ENCODE data around the gene SEMA4D.

The SEMA4D gene

DNA sequence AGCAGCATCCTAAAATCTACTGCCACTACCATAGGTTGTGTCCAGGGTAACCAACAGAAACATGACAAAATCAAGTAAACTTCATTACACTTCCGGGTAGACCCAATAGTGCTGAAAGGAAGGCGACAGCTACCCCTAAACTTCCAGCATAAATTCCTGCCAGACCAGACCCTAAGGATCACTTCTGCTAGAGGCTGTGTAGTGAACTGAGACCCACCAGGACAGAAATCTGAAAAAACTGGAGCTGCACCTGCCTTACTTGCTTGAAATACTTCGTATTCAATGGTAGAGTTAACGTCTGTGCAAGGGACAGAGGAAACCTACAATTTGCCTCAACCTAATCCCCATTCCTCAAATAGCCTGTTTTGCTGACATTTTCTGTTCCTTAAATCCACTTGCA lies 180.6 kb downstream of the SEMA4D start:
- H3K4me1 ChIP-seq (ENCODE audit: control insufficient read depth, low read depth, low read length) = no peaks in the 10 kb centered on the region
- H3K36me3 ChIP-seq (ENCODE audit: control insufficient read depth, insufficient read depth, low read length) = peaks cover 2% of the 10 kb centered on the region

DNA sequence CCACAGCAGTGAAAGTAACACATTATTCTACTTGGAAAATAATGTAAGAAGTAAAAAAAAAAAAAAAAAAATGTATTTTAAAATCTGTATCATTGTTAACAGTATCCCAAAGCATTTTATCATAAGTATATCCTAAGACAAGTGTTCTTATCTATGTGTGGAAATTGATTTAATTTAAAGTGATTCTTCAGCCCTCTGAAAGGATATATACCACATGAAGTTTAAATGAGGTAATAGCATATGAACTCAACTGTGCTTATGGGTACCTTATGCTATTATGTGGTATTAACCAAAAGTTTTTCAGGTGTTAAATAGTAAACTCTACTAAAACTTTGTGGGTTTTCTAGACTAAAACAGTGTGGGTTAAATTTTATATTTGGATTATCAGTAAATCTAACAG lies 182.4 kb downstream of the SEMA4D start:
- Histone ChIP-seq H3K23ac (ENCODE audit: low read length) (no peak overlapping the region), H2BK120ac (ENCODE audit: low read depth, low read length) (no peak overlapping the region), H3K18ac (ENCODE audit: low read length) (no peak overlapping the region), H4K8ac (ENCODE audit: low read depth, low read length) (no peak overlapping the region), H3K27me3 (ENCODE audit: insufficient read depth, low read length, poor library complexity) (no peaks in the 10 kb centered on the region), H3K27ac (ENCODE audit: low read depth, low read length) (no peak overlapping the region), H3K79me2 (ENCODE audit: control insufficient read depth, insufficient read depth, low read length) (peaks cover 50% of the 10 kb centered on the region), H3K4me1 (ENCODE audit: control insufficient read depth, low read depth, low read length) (no peaks in the 10 kb centered on the region), H3K56ac (ENCODE audit: low read length) (no peak overlapping the region), H3K4me3 (ENCODE audit: low read length) (no peak overlapping the region), H3K4ac (ENCODE audit: low read depth, low read length) (no peak overlapping the region), H3K9ac (ENCODE audit: low read length) (no peak overlapping the region), H3K36me3 (ENCODE audit: control insufficient read depth, insufficient read depth, low read length) (peaks cover 2% of the 10 kb centered on the region), H3K4me2 (ENCODE audit: low read length) (no peak overlapping the region), H3K79me1 (ENCODE audit: low read length) (no peaks in the 10 kb centered on the region), H2AK5ac (ENCODE audit: low read length) (no peak overlapping the region), H4K5ac (ENCODE audit: low read length) (no peak overlapping the region), H2BK5ac (ENCODE audit: low read length) (no peak overlapping the region), H2BK15ac (replicated peaks; ENCODE audit: low read depth) (no peak overlapping the region)
- DNase-seq = no peak

More for the DNA sequence above, 180.6 kb downstream of the SEMA4D start:
- Histone ChIP-seq H2BK120ac (ENCODE audit: low read depth, low read length) (no peak overlapping the region), H3K79me2 (ENCODE audit: control insufficient read depth, insufficient read depth, low read length) (peaks cover 43% of the 10 kb centered on the region), H3K27ac (ENCODE audit: low read depth, low read length) (no peak overlapping the region), H3K4me3 (ENCODE audit: low read length) (no peak overlapping the region), H4K5ac (ENCODE audit: low read length) (no peak overlapping the region), H2BK15ac (replicated peaks; ENCODE audit: low read depth) (no peak overlapping the region), H3K4ac (ENCODE audit: low read depth, low read length) (no peak overlapping the region), H3K56ac (ENCODE audit: low read length) (no peak overlapping the region), H2AK5ac (ENCODE audit: low read length) (no peak overlapping the region), H3K23ac (ENCODE audit: low read length) (no peak overlapping the region), H3K9ac (ENCODE audit: low read length) (no peak overlapping the region), H3K18ac (ENCODE audit: low read length) (no peak overlapping the region), H2BK5ac (ENCODE audit: low read length) (no peak overlapping the region), H4K8ac (ENCODE audit: low read depth, low read length) (peak overlapping the region; percentile 98), H3K4me2 (ENCODE audit: low read length) (no peak overlapping the region), H3K79me1 (ENCODE audit: low read length) (no peaks in the 10 kb centered on the region), H3K27me3 (ENCODE audit: insufficient read depth, low read length, poor library complexity) (no peaks in the 10 kb centered on the region)
- WGBS (ENCODE audit: extremely low coverage, insufficient coverage, low lambda C conversion rate) = no CpG with 5 or more reads among the region's 4 CpGs
- peak; percentile 16 for DNase-seq

DNA sequence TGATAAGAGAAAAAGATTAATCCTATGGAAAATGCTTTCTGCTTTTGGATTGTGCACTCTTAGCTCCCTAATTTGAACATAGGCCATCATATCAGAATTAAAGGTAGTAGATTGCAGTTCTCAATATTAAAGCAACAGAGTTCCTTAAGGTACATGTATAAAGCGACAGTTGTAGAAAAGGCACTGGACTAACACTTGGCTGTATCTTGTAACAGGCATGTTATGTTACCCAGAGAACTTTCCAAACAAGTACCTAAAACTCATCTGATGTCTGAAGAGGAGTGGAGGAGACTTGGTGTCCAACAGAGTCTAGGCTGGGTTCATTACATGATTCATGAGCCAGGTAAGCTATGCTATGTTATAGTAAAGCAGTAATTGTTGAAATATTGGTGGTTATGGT lies 183.0 kb downstream of the SEMA4D start:
- H3K79me2 ChIP-seq (ENCODE audit: control insufficient read depth, insufficient read depth, low read length) = peaks cover 46% of the 10 kb centered on the region
- no peaks in the 10 kb centered on the region for H3K4me1 ChIP-seq (ENCODE audit: control insufficient read depth, low read depth, low read length)

DNA sequence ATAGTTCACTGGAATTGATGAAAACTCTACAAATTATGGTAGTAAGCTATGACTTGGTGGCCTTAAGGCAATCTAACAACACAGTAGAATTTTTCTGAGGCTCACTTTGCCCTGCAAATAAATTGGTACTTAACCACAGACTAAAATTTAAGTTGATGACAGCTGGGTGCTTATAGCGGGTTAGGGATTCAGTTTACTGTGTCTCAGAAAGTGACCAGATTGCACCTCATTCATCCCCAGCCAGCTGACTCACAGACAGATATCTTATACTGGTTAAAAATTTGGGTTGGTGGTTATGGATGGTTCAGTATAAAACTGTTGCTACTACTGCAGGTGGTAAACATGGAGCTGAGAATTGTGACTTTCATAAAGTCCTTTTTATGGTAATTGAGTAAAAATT lies 184.1 kb downstream of the SEMA4D start:
- no peak overlapping the region for H4K8ac ChIP-seq (ENCODE audit: low read depth, low read length)
- H3K79me1 ChIP-seq (ENCODE audit: low read length) = peaks cover 2% of the 10 kb centered on the region
- H2AK5ac ChIP-seq (ENCODE audit: low read length) = no peak overlapping the region
- no peak overlapping the region for H2BK5ac ChIP-seq (ENCODE audit: low read length)
- H3K9ac ChIP-seq (ENCODE audit: low read length) = peak overlapping the region; percentile 48
- peaks cover 2% of the 10 kb centered on the region for H3K36me3 ChIP-seq (ENCODE audit: control insufficient read depth, insufficient read depth, low read length)
- peaks cover 2% of the 10 kb centered on the region for H3K4me1 ChIP-seq (ENCODE audit: control insufficient read depth, low read depth, low read length)
- H3K4me3 ChIP-seq (ENCODE audit: low read length) = no peak overlapping the region
- H3K56ac ChIP-seq (ENCODE audit: low read length) = no peak overlapping the region
- no peak for DNase-seq
- no peak overlapping the region for H2BK120ac ChIP-seq (ENCODE audit: low read depth, low read length)
- peak overlapping the region; percentile 28 for H3K4me2 ChIP-seq (ENCODE audit: low read length)
- no peak overlapping the region for H3K4ac ChIP-seq (ENCODE audit: low read depth, low read length)
- WGBS (ENCODE audit: extremely low coverage, insufficient coverage, low lambda C conversion rate) = no CpG with 5 or more reads among the region's 1 CpG
- H3K27ac ChIP-seq (ENCODE audit: low read depth, low read length) = no peak overlapping the region
- H2BK15ac ChIP-seq (replicated peaks; ENCODE audit: low read depth) = no peak overlapping the region
- H3K79me2 ChIP-seq (ENCODE audit: control insufficient read depth, insufficient read depth, low read length) = peaks cover 40% of the 10 kb centered on the region
- no peaks in the 10 kb centered on the region for H3K27me3 ChIP-seq (ENCODE audit: insufficient read depth, low read length, poor library complexity)
- no peak overlapping the region for H4K5ac ChIP-seq (ENCODE audit: low read length)
- no peak overlapping the region for H3K23ac ChIP-seq (ENCODE audit: low read length)
- no peak overlapping the region for H3K18ac ChIP-seq (ENCODE audit: low read length)

More for the DNA sequence above, 183.0 kb downstream of the SEMA4D start:
- Histone ChIP-seq H2BK5ac (ENCODE audit: low read length) (no peak overlapping the region), H2BK120ac (ENCODE audit: low read depth, low read length) (no peak overlapping the region), H3K23ac (ENCODE audit: low read length) (no peak overlapping the region), H3K4me2 (ENCODE audit: low read length) (peak overlapping the region; percentile 28), H3K79me1 (ENCODE audit: low read length) (no peaks in the 10 kb centered on the region), H4K8ac (ENCODE audit: low read depth, low read length) (no peak overlapping the region), H3K9ac (ENCODE audit: low read length) (peak overlapping the region; percentile 43), H3K36me3 (ENCODE audit: control insufficient read depth, insufficient read depth, low read length) (peaks cover 2% of the 10 kb centered on the region), H2AK5ac (ENCODE audit: low read length) (no peak overlapping the region), H3K27ac (ENCODE audit: low read depth, low read length) (no peak overlapping the region), H3K4ac (ENCODE audit: low read depth, low read length) (no peak overlapping the region), H3K56ac (ENCODE audit: low read length) (peak overlapping the region; percentile 53), H3K27me3 (ENCODE audit: insufficient read depth, low read length, poor library complexity) (no peaks in the 10 kb centered on the region), H3K4me3 (ENCODE audit: low read length) (no peak overlapping the region), H3K18ac (ENCODE audit: low read length) (no peak overlapping the region), H4K5ac (ENCODE audit: low read length) (no peak overlapping the region), H2BK15ac (replicated peaks; ENCODE audit: low read depth) (no peak overlapping the region)
- WGBS (ENCODE audit: extremely low coverage, insufficient coverage, low lambda C conversion rate) = no CpG with 5 or more reads among the region's 1 CpG
- DNase-seq = no peak

DNA sequence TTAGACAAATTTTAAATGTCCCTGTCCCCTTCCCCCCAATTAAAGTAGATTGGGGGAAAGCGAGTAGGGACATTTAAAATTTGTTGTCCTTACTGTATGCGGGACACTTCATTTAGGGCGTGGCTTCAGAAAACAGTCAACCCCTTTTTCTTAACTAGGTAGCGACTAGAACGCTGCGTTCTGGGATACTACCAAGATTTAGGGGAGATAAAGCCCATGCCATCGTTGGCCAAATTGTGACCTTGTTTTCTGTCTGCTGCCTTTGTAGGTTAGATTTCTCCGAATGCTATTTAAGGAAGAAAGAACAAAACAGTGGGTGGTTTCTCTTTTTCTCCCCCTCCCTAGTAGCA lies 185.7 kb downstream of the SEMA4D start:
- H2BK120ac ChIP-seq (ENCODE audit: low read depth, low read length) = no peak overlapping the region
- no peak overlapping the region for H3K27ac ChIP-seq (ENCODE audit: low read depth, low read length)
- H2BK15ac ChIP-seq (replicated peaks; ENCODE audit: low read depth) = no peak overlapping the region
- H2AK5ac ChIP-seq (ENCODE audit: low read length) = no peak overlapping the region
- peak overlapping the region; percentile 99 for H3K4me3 ChIP-seq (ENCODE audit: low read length)
- peak; percentile 59 for DNase-seq
- H4K8ac ChIP-seq (ENCODE audit: low read depth, low read length) = no peak overlapping the region
- peaks cover 2% of the 10 kb centered on the region for H3K36me3 ChIP-seq (ENCODE audit: control insufficient read depth, insufficient read depth, low read length)
- H3K9ac ChIP-seq (ENCODE audit: low read length) = peak overlapping the region; percentile 98
- no peak overlapping the region for H4K5ac ChIP-seq (ENCODE audit: low read length)
- H3K4me2 ChIP-seq (ENCODE audit: low read length) = peak overlapping the region; percentile 26
- H3K79me2 ChIP-seq (ENCODE audit: control insufficient read depth, insufficient read depth, low read length) = peaks cover 40% of the 10 kb centered on the region
- no CpG with 5 or more reads among the region's 8 CpGs for WGBS (ENCODE audit: extremely low coverage, insufficient coverage, low lambda C conversion rate)
- H3K56ac ChIP-seq (ENCODE audit: low read length) = peak overlapping the region; percentile 97
- H3K79me1 ChIP-seq (ENCODE audit: low read length) = peaks cover 2% of the 10 kb centered on the region
- no peak overlapping the region for H3K23ac ChIP-seq (ENCODE audit: low read length)
- H3K4me1 ChIP-seq (ENCODE audit: control insufficient read depth, low read depth, low read length) = peaks cover 2% of the 10 kb centered on the region
- no peaks in the 10 kb centered on the region for H3K27me3 ChIP-seq (ENCODE audit: insufficient read depth, low read length, poor library complexity)
- peak overlapping the region; percentile 86 for H3K18ac ChIP-seq (ENCODE audit: low read length)
- H3K4ac ChIP-seq (ENCODE audit: low read depth, low read length) = peak overlapping the region; percentile 36
- H2BK5ac ChIP-seq (ENCODE audit: low read length) = no peak overlapping the region

All from mesendoderm (in vitro differentiated cells).